ENCODE data around the gene CHRDL2. TPM values are rescaled to one million over a fixed set of nuclear protein-coding genes. Genes with fewer than 3 reads are reported as not detected.

The CHRDL2 gene
- total RNA-seq, 1 experiment from 2014 or later = 0.39 TPM

- no peak overlapping the region for H3K27ac Mint-ChIP-seq
- H3K56ac ChIP-seq (ENCODE audit: insufficient read length, low read depth, low read length) = no peak overlapping the region
- no peaks in the 10 kb centered on the region for H3K9me3 ChIP-seq (ENCODE audit: control insufficient read depth, low read depth, low read length)
- no peak overlapping the region for H2AFZ ChIP-seq (ENCODE audit: low read length)
- H3T11ph ChIP-seq (ENCODE audit: low read length) = no peak overlapping the region
- H3K9ac ChIP-seq (ENCODE audit: extremely low read depth, insufficient read length, low read length) = no peak overlapping the region
- H2BK15ac ChIP-seq (ENCODE audit: low read depth, low read length) = no peak overlapping the region
- H3K79me2 ChIP-seq (ENCODE audit: insufficient read depth, low read length) = no peaks in the 10 kb centered on the region
- H4K20me1 ChIP-seq (ENCODE audit: control insufficient read depth, insufficient read depth, insufficient read length) = no peaks in the 10 kb centered on the region
- DNase-seq = no peak
- H2BK5ac ChIP-seq (ENCODE audit: insufficient read length, low read length) = no peak overlapping the region
- H3K4me2 ChIP-seq (ENCODE audit: insufficient read depth, insufficient read length, low read length) = peak overlapping the region; percentile 20
- no peak overlapping the region for H4K8ac ChIP-seq (replicated peaks; ENCODE audit: insufficient read length, low read depth, low read length)
- peaks cover 3% of the 10 kb centered on the region; the same call in 1 of the 2 replicates for H3K27me3 Mint-ChIP-seq (ENCODE audit: low read depth)
- no peak overlapping the region for H3K27ac ChIP-seq (ENCODE audit: insufficient read length, low read depth, low read length)
- H3K23ac ChIP-seq (ENCODE audit: insufficient read length, low read depth, low read length) = no peak overlapping the region
- H3K27me3 ChIP-seq (ENCODE audit: insufficient read depth, low read length) = no peaks in the 10 kb centered on the region
- no peaks in the 10 kb centered on the region for H3K9me3 Mint-ChIP-seq
- no peak overlapping the region for H3K14ac ChIP-seq (ENCODE audit: insufficient read depth, low read length)
- no peak overlapping the region for H3K18ac ChIP-seq (ENCODE audit: insufficient read length, low read depth, low read length)
- peaks cover 12 to 24% of the 10 kb centered on the region in 2 experiments for H3K4me1 Mint-ChIP-seq
- no peak overlapping the region for H2BK120ac ChIP-seq (ENCODE audit: low read depth, low read length, poor library complexity, severe bottlenecking)
- H3K23me2 ChIP-seq (ENCODE audit: insufficient read length, low read depth, low read length, poor library complexity, severe bottlenecking) = no peaks in the 10 kb centered on the region
- H2BK20ac ChIP-seq (ENCODE audit: low read depth, low read length, poor library complexity, severe bottlenecking) = no peak overlapping the region
- H3K4ac ChIP-seq (ENCODE audit: low read depth, low read length) = no peak overlapping the region
- no peaks in the 10 kb centered on the region for H3K79me1 ChIP-seq (ENCODE audit: insufficient read depth, low read depth, low read length, poor library complexity, severe bottlenecking)
- H4K5ac ChIP-seq (ENCODE audit: insufficient read length, low read depth, low read length) = no peak overlapping the region
- no peaks in the 10 kb centered on the region; a peak in 1 of 7 replicates for H3K36me3 Mint-ChIP-seq (ENCODE audit: insufficient read depth in 1 of 3, low read depth in 3 of 3)
- peak overlapping the region in 1 of 2 experiments; percentile 28; a peak in 1 of 5 replicates for H3K4me3 Mint-ChIP-seq
- peaks cover 6% of the 10 kb centered on the region; the same call in 1 of the 2 replicates for H3K4me1 ChIP-seq (ENCODE audit: insufficient read depth, low read length)
- H2BK12ac ChIP-seq (ENCODE audit: insufficient read length, low read depth, low read length) = no peak overlapping the region
- no CpG with 5 or more reads among the region's 6 CpGs for WGBS (ENCODE audit: extremely low coverage, insufficient read length, low lambda C conversion rate)
- H4K91ac ChIP-seq (ENCODE audit: insufficient read length, low read depth, low read length) = no peak overlapping the region
- H2AK5ac ChIP-seq (ENCODE audit: insufficient read length, low read length) = no peak overlapping the region
- no peak for TF ChIP-seq CTCF (conservative IDR thresholded peaks at IDR 0.05)
Measured at GRCh38 chr11:74696500-74696899, 34.7 kb downstream of the CHRDL2 start.
